ENCODE results near the gene SHOX. TPM values are rescaled to one million over a fixed set of nuclear protein-coding genes. Genes with fewer than 3 reads are reported as not detected.

The SHOX gene
- total RNA-seq, 3 donors from 2014 or later (not counting 1 experiment from before 2014, with no cell fraction given): not detected

GRCh38 chrX:627995-628394, 2.6 kb upstream of the SHOX start:
- TF ChIP-seq CTCF (IDR thresholded peaks at IDR 0.05): no peak
- Histone ChIP-seq H3K36me3 (ENCODE audit: control insufficient read depth, insufficient read depth, low read length) (no peaks in the 10 kb centered on the region), H3K27me3 (ENCODE audit: control insufficient read depth, insufficient read depth, low read length) (peaks cover 21% of the 10 kb centered on the region), H3K4me1 (ENCODE audit: control insufficient read depth, insufficient read depth, low read length) (no peaks in the 10 kb centered on the region), H3K27ac (ENCODE audit: low read length) (no peak overlapping the region), H3K4me3 (ENCODE audit: low read length) (no peak overlapping the region), H3K9me3 (ENCODE audit: control insufficient read depth, insufficient read depth, low read length) (peaks cover 4% of the 10 kb centered on the region)
- peaks cover 19 to 21% of the 10 kb centered on the region in 2 donors for H3K9me3 Mint-ChIP-seq
- H3K4me3 Mint-ChIP-seq: no peak overlapping the region
- peaks cover 57 to 58% of the 10 kb centered on the region in 2 donors for H3K27me3 Mint-ChIP-seq (ENCODE audit: low read depth in 2 of 2)
- DNase-seq (no peak), ATAC-seq (no peak)
- intact Hi-C loops (cut with micrococcal nuclease): no loop called here
- H3K27ac Mint-ChIP-seq: no peak overlapping the region
- H3K36me3 Mint-ChIP-seq: no peaks in the 10 kb centered on the region
- H3K4me1 Mint-ChIP-seq: peaks cover 0 to 8% of the 10 kb centered on the region in 2 donors
- 9% methylated on average over 4 of the region's 4 CpGs for WGBS (ENCODE audit: insufficient coverage)

- Mint-ChIP-seq H3K9me3 (peaks cover 17 to 21% of the 10 kb centered on the region in 2 donors), H3K4me1 (peaks cover 0 to 5% of the 10 kb centered on the region in 2 donors), H3K36me3 (no peaks in the 10 kb centered on the region), H3K27ac (no peak overlapping the region), H3K27me3 (ENCODE audit: low read depth in 2 of 2) (peaks cover 61 to 63% of the 10 kb centered on the region in 2 donors), H3K4me3 (no peak overlapping the region)
- peaks cover 30% of the 10 kb centered on the region for H3K27me3 ChIP-seq (ENCODE audit: control insufficient read depth, insufficient read depth, low read length)
- no peak overlapping the region for H3K4me3 ChIP-seq (ENCODE audit: low read length)
- DNase-seq (no peak), ATAC-seq (no peak)
- no peaks in the 10 kb centered on the region for H3K4me1 ChIP-seq (ENCODE audit: control insufficient read depth, insufficient read depth, low read length)
- intact Hi-C loops (cut with micrococcal nuclease): no loop called here
- no peaks in the 10 kb centered on the region for H3K36me3 ChIP-seq (ENCODE audit: control insufficient read depth, insufficient read depth, low read length)
- TF ChIP-seq CTCF (IDR thresholded peaks at IDR 0.05): no peak
- WGBS (ENCODE audit: insufficient coverage): 10% methylated on average over 30 of the region's 30 CpGs
- no peak overlapping the region for H3K27ac ChIP-seq (ENCODE audit: low read length)
- H3K9me3 ChIP-seq (ENCODE audit: control insufficient read depth, insufficient read depth, low read length): peaks cover 4% of the 10 kb centered on the region
These were observed 1.2 kb upstream of the SHOX start for GRCh38 chrX:629230-630006.

GRCh38 chrX:630007-630611, 482 bp upstream of the SHOX start:
- ATAC-seq: no peak
- Histone ChIP-seq H3K4me1 (ENCODE audit: control insufficient read depth, insufficient read depth, low read length) (no peaks in the 10 kb centered on the region), H3K36me3 (ENCODE audit: control insufficient read depth, insufficient read depth, low read length) (no peaks in the 10 kb centered on the region), H3K27ac (ENCODE audit: low read length) (no peak overlapping the region), H3K27me3 (ENCODE audit: control insufficient read depth, insufficient read depth, low read length) (peaks cover 29% of the 10 kb centered on the region), H3K9me3 (ENCODE audit: control insufficient read depth, insufficient read depth, low read length) (peaks cover 4% of the 10 kb centered on the region), H3K4me3 (ENCODE audit: low read length) (no peak overlapping the region)
- H3K27ac Mint-ChIP-seq: no peak overlapping the region
- peaks cover 0 to 4% of the 10 kb centered on the region in 2 donors for H3K4me1 Mint-ChIP-seq
- TF ChIP-seq CTCF (IDR thresholded peaks at IDR 0.05): no peak
- 7% methylated on average over 62 of the region's 62 CpGs for WGBS (ENCODE audit: insufficient coverage)
- intact Hi-C loops (cut with micrococcal nuclease): no loop called here
- H3K9me3 Mint-ChIP-seq: peaks cover 17 to 20% of the 10 kb centered on the region in 2 donors
- DNase-seq: no peak
- H3K36me3 Mint-ChIP-seq: no peaks in the 10 kb centered on the region
- H3K4me3 Mint-ChIP-seq: no peak overlapping the region
- H3K27me3 Mint-ChIP-seq (ENCODE audit: low read depth in 2 of 2): peaks cover 57 to 58% of the 10 kb centered on the region in 2 donors

All from natural killer cell (primary cell).